Fibroblast of skin of left quadriceps (primary cell): Measurements from ENCODE around the gene ISLR.

Experiments used
- DNase-seq, 2 experiments: peaks; one replicate each; pipeline ENCODE4 v3.0.0-alpha.2; 2013; ENCODE audit warnings: low read depth in 2 of 2

Gene ISLR

GRCh38 chr15:74173380-74174218 lies at the start of gene ISLR:
Gene ISLR, plus strand, starts transcription at chr15:74173710. Its CDS starts 1,149 bp downstream, at chr15:74174859.
- DNase-seq: peak; percentile 65

GRCh38 chr15:74124196-74124595 lies 49.3 kb upstream of the ISLR start:
- DNase-seq: no peak

GRCh38 chr15:74124759-74125158 lies 48.8 kb upstream of the ISLR start:
- no peak for DNase-seq

- peak; percentile 59 to 64 for DNase-seq
Measured at GRCh38 chr15:74127255-74127953, 46.1 kb upstream of the ISLR start.

- DNase-seq: no peak
Measured at GRCh38 chr15:74127954-74128784, 45.3 kb upstream of the ISLR start.

GRCh38 chr15:74128785-74129585 lies 44.5 kb upstream of the ISLR start:
- DNase-seq: no peak

- no peak for DNase-seq
Measured at GRCh38 chr15:74129586-74130154, 43.8 kb upstream of the ISLR start.

GRCh38 chr15:74130155-74130848 lies 43.2 kb upstream of the ISLR start, which contains the start of gene ISLR2:
Gene ISLR2, plus strand, starts transcription at chr15:74130586. Its CDS starts 2,169 bp downstream, at chr15:74132755.
- DNase-seq: no peak

GRCh38 chr15:74130849-74131627 lies 42.5 kb upstream of the ISLR start:
- no peak for DNase-seq

- DNase-seq: no peak
Measured at GRCh38 chr15:74131628-74132413, 41.7 kb upstream of the ISLR start.

GRCh38 chr15:74132681-74133651 lies 40.5 kb upstream of the ISLR start:
- no peak for DNase-seq

GRCh38 chr15:74133694-74134386 lies 39.7 kb upstream of the ISLR start:
- DNase-seq: no peak

- DNase-seq: no peak
Measured at GRCh38 chr15:74134387-74135027, 39.0 kb upstream of the ISLR start.

- no peak for DNase-seq
Measured at GRCh38 chr15:74135041-74135565, 38.4 kb upstream of the ISLR start.

GRCh38 chr15:74136540-74136813 lies 37.0 kb upstream of the ISLR start:
- DNase-seq: no peak

GRCh38 chr15:74136814-74137536 lies 36.5 kb upstream of the ISLR start:
- DNase-seq: no peak
